SH-SY5Y (cell line): Measurements from ENCODE around the gene PCBP4.

ENCODE experiments used
- GATA2 ChIP-seq: IDR thresholded peaks from 2 replicates; pipeline ENCODE4 v1.6.1; 2011; ENCODE audit warnings: mild to moderate bottlenecking, low read depth, low read length
- GATA3 ChIP-seq: IDR thresholded peaks from 2 replicates; pipeline ENCODE4 v1.6.1; 2011; ENCODE audit warnings: low read depth, mild to moderate bottlenecking, low read length, moderate library complexity

DNA sequence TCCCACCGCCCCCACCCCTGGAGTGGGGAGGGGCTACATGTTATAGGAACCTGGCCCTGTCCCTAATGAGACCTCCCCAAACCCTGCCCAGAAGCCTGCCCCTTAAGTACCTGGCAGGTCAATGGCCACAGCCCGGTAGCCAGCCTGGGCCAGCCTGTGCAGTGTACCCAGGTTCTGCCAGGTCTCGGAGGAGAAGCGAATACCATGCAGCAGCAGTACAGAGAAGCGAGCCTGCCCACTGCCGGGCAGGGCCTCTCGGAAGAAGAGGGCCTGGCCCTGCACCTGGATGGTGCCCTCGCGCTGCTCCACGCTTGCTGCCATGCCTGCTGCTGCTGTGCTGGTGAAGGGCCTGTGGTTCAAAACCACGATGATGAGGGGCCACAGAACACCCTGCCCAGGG lies 4.1 kb upstream of the PCBP4 start:
- no peak for TF ChIP-seq GATA2
- no peak for TF ChIP-seq GATA3
